Right lobe of liver (tissue), 6 donors: Measurements from ENCODE around the gene IGFBPL1. TPM values are rescaled to one million over a fixed set of nuclear protein-coding genes. Genes with fewer than 3 reads are reported as not detected.

Experiments used
- ATAC-seq, 4 donors: fragments of 200-7000 bp; cut with Tn5 transposase; one replicate each; pipeline ENCODE4 v1.9.1; 2020; ENCODE audit warnings: mild to moderate bottlenecking in 4 of 4, moderate library complexity in 4 of 4
- DNase-seq, 3 donors: peaks; one replicate each; pipeline ENCODE4 v3.0.0-alpha.2; 2020
- H3K27ac ChIP-seq, 3 donors: fragments of 200-600 bp; one replicate each; pipeline ENCODE4 v1.8.0; 2022
- H3K27me3 ChIP-seq, 2 donors: fragments of 200-600 bp; one replicate each; pipeline ENCODE4 v1.8.0; 2022
- H3K36me3 ChIP-seq, 4 donors: fragments of 200-600 bp; sonication (generic) in 1 of 4; one replicate each; pipeline versions ENCODE4 v1.5.1 to v1.8.0; 2017 to 2022; ENCODE audit warnings: control low read depth in 1 of 4
- H3K4me1 ChIP-seq, 4 donors: fragments of 200-600 bp; sonication (generic) in 1 of 4; one replicate each; pipeline versions ENCODE4 v1.5.1 to v1.8.0; 2017 to 2022; ENCODE audit warnings: control low read depth in 1 of 4
- H3K4me3 ChIP-seq, 3 donors: fragments of 200-600 bp; one replicate each; pipeline ENCODE4 v1.8.0; 2022
- H3K9me3 ChIP-seq, 4 donors: fragments of 200-600 bp; sonication (generic) in 1 of 4; one replicate each; pipeline versions ENCODE4 v1.5.1 to v1.8.0; 2017 to 2022; ENCODE audit warnings: control low read depth in 1 of 4
- POLR2A ChIP-seq: fragments of 450-650 bp; IDR thresholded peaks from one replicate; pipeline ENCODE4 v1.6.1; 2017; ENCODE audit warnings: antibody characterized with exemption, mild to moderate bottlenecking
- WGBS: methylation state at CpG from one replicate; pipeline ENCODE4 v1.1.6; 2018; ENCODE audit warnings: low coverage, low lambda C conversion rate; ENCODE audit not compliant: insufficient coverage; ENCODE audit errors: missing lambda C conversion rate; 5-methylcytosine and 5-hydroxymethylcytosine counted together
- intact Hi-C, 2 donors: fragments of 100-400 bp; cut with DNase I; formaldehyde crosslinking; loops; one replicate each; pipeline versions ENCODE4 v1.11.2 to v1.14.1; 2022
- total RNA-seq, 6 experiments: library from RNA; depleted of rRNA in 2 of 6; stranded (reverse); fragments of >200 nt in 2 of 6; fragmentation: NEBNext Ultra II Directional in 3 of 6; extraction: Animal tissue kit (Norgen Biotek cat#: 25700) in 3 of 6; gene quantifications; one replicate each; pipeline versions ENCODE4 v1.1.0 to v1.2.4, GENCODE V29; 2016 to 2023
- TF ChIP-seq, protein P1 (sequence below), 4 donors: fragments of 200-600 bp in 3 of 4; fragments of 450-650 bp in 1 of 4; IDR thresholded peaks; one replicate each; pipeline versions ENCODE4 v1.5.1 to v1.8.0; 2016 to 2022; ENCODE audit warnings: antibody characterized with exemption in 4 of 4, mild to moderate bottlenecking in 2 of 4
- donor health status: DM: no; HTN: yes; CAD: no.
- donor health status: DM: no; HTN: no; CAD: no.
- donor health status: DM: no; HTN: no; CAD: no.
- donor health status: DM: no; HTN: yes; CAD: no.
- donor health status: DM: no; HTN: yes; CAD: no.

IGFBPL1 gene
- total RNA-seq, 6 experiments from 2014 or later = 0.20 to 2.7 (median 0.44) TPM; not detected in 1

DNA sequence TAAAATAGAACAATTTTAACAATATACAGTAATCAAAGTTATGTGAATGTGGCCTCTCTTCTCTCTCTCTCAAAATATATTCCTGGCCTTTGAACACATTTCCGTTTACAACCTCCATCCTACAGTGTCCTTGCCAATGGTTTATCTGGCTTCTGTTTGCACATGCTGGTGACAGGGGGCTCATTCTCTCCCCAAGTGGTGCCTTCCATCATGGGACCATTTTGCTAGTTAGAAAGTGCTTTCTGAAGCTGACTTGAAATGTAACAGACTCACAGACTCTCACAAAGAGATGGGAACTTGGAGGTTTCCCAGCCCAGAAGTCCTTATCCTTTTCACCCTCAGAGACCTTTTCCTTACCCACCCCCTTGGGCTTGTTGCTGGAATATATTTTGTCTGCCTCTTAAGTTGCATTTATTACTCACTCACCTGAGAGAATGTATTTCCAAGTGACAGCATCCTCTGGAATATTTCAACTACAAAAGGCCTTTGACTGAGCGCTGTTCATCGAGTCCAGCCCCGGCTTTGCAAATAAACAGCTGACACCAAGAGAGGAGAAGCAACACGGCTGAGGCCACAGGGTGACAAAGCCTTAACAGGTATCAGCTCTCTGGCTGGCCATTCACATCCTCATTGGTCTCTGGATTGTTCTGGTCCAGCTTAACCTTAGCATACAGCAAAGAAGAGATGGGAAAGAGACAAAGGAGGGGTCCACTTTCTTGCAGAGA, 49.2 kb downstream of the IGFBPL1 start:
- Histone ChIP-seq H3K27ac (no peak overlapping the region), H3K27me3 (no peaks in the 10 kb centered on the region), H3K36me3 (no peaks in the 10 kb centered on the region), H3K9me3 (no peaks in the 10 kb centered on the region), H3K4me1 (peaks cover 0 to 2% (median 0%) of the 10 kb centered on the region in 4 donors), H3K4me3 (no peak overlapping the region)
- WGBS = 60% methylated on average over 5 of the region's 5 CpGs
- TF ChIP-seq POLR2A = no peak
- TF ChIP-seq, protein P1, sequence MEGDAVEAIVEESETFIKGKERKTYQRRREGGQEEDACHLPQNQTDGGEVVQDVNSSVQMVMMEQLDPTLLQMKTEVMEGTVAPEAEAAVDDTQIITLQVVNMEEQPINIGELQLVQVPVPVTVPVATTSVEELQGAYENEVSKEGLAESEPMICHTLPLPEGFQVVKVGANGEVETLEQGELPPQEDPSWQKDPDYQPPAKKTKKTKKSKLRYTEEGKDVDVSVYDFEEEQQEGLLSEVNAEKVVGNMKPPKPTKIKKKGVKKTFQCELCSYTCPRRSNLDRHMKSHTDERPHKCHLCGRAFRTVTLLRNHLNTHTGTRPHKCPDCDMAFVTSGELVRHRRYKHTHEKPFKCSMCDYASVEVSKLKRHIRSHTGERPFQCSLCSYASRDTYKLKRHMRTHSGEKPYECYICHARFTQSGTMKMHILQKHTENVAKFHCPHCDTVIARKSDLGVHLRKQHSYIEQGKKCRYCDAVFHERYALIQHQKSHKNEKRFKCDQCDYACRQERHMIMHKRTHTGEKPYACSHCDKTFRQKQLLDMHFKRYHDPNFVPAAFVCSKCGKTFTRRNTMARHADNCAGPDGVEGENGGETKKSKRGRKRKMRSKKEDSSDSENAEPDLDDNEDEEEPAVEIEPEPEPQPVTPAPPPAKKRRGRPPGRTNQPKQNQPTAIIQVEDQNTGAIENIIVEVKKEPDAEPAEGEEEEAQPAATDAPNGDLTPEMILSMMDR (IDR thresholded peaks at IDR 0.05) = no peak
- intact Hi-C loops = no loop called here
- ATAC-seq (no peak), DNase-seq (peak in 1 of 3 donors; percentile 17)

DNA sequence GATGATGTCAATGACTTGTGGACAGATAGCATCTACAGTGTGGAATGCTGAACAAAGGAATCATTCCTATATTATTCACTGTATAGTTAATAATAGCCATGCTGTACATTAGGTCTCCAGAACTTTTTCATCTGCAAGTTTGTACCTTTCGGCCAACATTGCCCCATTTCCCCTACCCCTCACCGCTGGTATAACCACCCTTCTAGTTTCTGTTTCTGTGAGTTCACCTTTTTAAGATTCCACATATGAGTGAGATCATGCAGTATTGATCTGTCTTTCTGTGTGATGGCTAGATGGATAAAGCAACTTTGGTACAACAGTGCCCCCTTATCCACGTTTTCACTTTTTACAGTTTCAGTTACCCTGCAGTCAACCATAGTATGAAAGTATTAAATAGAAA, 50.6 kb downstream of the IGFBPL1 start:
- no peak for DNase-seq
- H3K27me3 ChIP-seq = no peaks in the 10 kb centered on the region
- intact Hi-C loops = no loop called here
- TF ChIP-seq, protein P1 (IDR thresholded peaks at IDR 0.05) = no peak
- TF ChIP-seq POLR2A = no peak
- no peaks in the 10 kb centered on the region for H3K4me1 ChIP-seq
- ATAC-seq = no peak
- 45% methylated on average over 3 of the region's 3 CpGs for WGBS
- H3K27ac ChIP-seq = no peak overlapping the region
- no peaks in the 10 kb centered on the region for H3K36me3 ChIP-seq
- H3K4me3 ChIP-seq = no peak overlapping the region
- H3K9me3 ChIP-seq = no peaks in the 10 kb centered on the region

DNA sequence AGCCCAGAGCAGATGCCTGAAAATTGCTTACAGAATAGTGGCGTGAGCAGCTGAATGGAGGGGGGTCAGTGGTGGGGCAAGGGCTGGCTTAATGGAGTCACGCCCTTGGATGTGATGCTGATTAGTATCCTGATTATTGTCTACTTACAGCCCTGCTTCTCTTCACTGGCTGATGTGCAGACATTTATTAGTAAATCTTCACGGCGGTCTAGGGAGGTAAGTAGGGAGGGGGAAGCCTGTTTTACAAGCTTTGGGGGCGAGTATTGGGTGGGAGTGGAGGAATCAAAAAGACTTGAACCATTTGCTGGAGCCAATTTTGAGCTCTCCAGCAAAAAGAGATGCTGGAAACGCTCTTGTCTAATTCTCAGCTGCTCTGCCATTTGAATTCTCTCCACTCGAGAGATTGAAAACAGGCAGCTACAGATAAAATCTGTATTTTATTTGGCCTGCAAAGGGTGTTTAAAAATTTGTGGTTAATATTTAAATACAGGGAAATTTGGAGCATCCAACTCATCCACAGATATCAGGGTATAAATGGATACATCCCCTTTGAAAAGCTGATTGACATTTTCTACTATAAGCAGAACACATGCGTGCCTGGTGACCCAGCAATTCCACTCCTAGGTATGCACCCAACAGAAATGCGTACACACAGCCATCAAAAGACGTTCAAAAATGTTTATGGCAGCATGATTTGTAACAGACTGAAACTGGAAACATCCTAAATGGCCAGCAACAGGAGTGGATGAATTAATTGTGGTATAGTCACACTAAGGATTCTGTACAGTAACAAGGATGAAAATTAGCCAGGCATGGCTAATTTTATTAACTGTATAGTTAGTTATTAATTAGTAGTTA, 51.3 kb downstream of the IGFBPL1 start:
- ATAC-seq (no peak), DNase-seq (peak in 2 of 3 donors; percentile 18)
- H3K4me3 ChIP-seq = no peak overlapping the region
- TF ChIP-seq, protein P1 (IDR thresholded peaks at IDR 0.05) = no peak
- no peak for TF ChIP-seq POLR2A
- no peaks in the 10 kb centered on the region for H3K36me3 ChIP-seq
- no peaks in the 10 kb centered on the region for H3K27me3 ChIP-seq
- intact Hi-C loops = no loop called here
- H3K9me3 ChIP-seq = no peaks in the 10 kb centered on the region
- WGBS = 84% methylated on average over 10 of the region's 10 CpGs
- H3K27ac ChIP-seq = no peak overlapping the region
- no peaks in the 10 kb centered on the region for H3K4me1 ChIP-seq

DNA sequence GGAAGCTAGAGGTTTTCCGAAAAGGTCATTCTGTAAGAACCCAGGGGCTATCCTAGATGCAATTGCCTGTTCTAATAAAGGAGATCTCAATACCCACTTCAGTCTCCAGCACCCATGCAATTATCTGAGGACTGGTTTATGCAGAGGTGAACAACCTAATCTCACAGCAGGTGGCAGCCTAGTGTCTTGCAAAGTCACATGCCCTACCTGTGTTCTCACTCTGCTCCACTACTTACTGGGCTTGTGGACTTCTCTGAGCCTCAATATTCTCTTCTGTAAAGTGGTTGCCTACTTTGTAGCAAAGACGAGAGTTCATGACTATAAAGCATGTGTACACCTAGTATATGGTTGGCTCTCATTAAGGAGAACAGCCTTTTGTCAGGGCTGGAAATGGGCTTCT, 52.8 kb downstream of the IGFBPL1 start:
- DNase-seq (peak in 2 of 3 donors; percentile 49 to 68), ATAC-seq (peak; percentile 96 to 99 (median 98))
- no peaks in the 10 kb centered on the region for H3K27me3 ChIP-seq
- H3K4me3 ChIP-seq = no peak overlapping the region
- no peak overlapping the region for H3K27ac ChIP-seq
- TF ChIP-seq, protein P1 (IDR thresholded peaks at IDR 0.05) = peak; percentile 48 to 68 (median 64)
- TF ChIP-seq POLR2A = no peak
- WGBS = 29% methylated on average over 2 of the region's 2 CpGs
- intact Hi-C loops = no loop called here
- no peaks in the 10 kb centered on the region for H3K4me1 ChIP-seq
- H3K9me3 ChIP-seq = no peaks in the 10 kb centered on the region
- no peaks in the 10 kb centered on the region for H3K36me3 ChIP-seq
